ENCODE data around the gene ECE1.

GRCh38 chr1:21205416-21205815 lies 84.8 kb downstream of the ECE1 start:
- TF ChIP-seq CTCF (IDR thresholded peaks at IDR 0.05) (no peak), POLR2A (IDR thresholded peaks at IDR 0.05) (no peak)

Data from heart left ventricle (tissue), 13 donors.